PC-9 (cell line): ENCODE measurements around the gene DUS2. TPM values are rescaled to one million over a fixed set of nuclear protein-coding genes. Genes with fewer than 3 reads are reported as not detected.

Experiments used
- BruUV-seq: library from RNA; stranded (reverse); fragments of 400-500 nt; replicated peaks from 2 replicates; lab custom pipeline; 2021; lab: Mats Ljungman, UMichigan
- CTCF ChIA-PET: fragments of 300-600 bp; sonication (Branson Sonifier 250); formaldehyde crosslinking; loops from one replicate; lab custom pipeline; 2022; ENCODE audit warnings: antibody characterized with exemption; lab: Charles Lee
- POLR2A ChIA-PET: fragments of 300-600 bp; sonication (Branson Sonifier 250); formaldehyde crosslinking; loops from one replicate; lab custom pipeline; 2022; ENCODE audit warnings: antibody characterized with exemption; ENCODE audit not compliant: unreplicated experiment; lab: Charles Lee
- DNase-seq, 2 experiments: peaks; one replicate each; pipeline versions ENCODE4 v3.0.0 to v3.0.0-alpha.2; 2015 to 2022; ENCODE audit warnings: mixed read lengths in 1 of 2
- H2AFZ ChIP-seq: fragments of 200-600 bp; sonication (generic); 2 replicates; pipeline ENCODE4 v1.8.1; 2017; ENCODE audit warnings: antibody characterized with exemption
- H3F3A ChIP-seq: fragments of 200-600 bp; sonication (generic); 2 replicates; pipeline ENCODE4 v1.8.1; 2017; ENCODE audit warnings: antibody characterized with exemption, mild to moderate bottlenecking, low read depth; ENCODE audit not compliant: insufficient read depth
- H3K27ac ChIP-seq: fragments of 200-600 bp; sonication (generic); 2 replicates; pipeline ENCODE4 v1.6.1; 2016; ENCODE audit warnings: mixed run types
- H3K27me3 ChIP-seq: fragments of 200-600 bp; sonication (generic); 2 replicates; pipeline ENCODE4 v1.6.1; 2016; ENCODE audit warnings: low read depth, mixed run types; ENCODE audit not compliant: insufficient read depth
- H3K36me3 ChIP-seq: fragments of 200-600 bp; sonication (generic); 2 replicates; pipeline ENCODE4 v1.6.1; 2016; ENCODE audit warnings: low read depth, mixed run types
- H3K4me1 ChIP-seq: fragments of 200-600 bp; sonication (generic); replicated peaks from 2 replicates; pipeline ENCODE4 v1.6.1; 2016; ENCODE audit warnings: mixed run types; ENCODE audit not compliant: insufficient read depth
- H3K4me2 ChIP-seq: fragments of 200-600 bp; sonication (generic); 2 replicates; pipeline ENCODE4 v1.6.1; 2017; ENCODE audit warnings: mixed run types
- H3K4me3 ChIP-seq: fragments of 200-600 bp; sonication (generic); 2 replicates; pipeline ENCODE4 v1.6.1; 2016; ENCODE audit warnings: mixed run types
- H3K79me2 ChIP-seq: fragments of 200-600 bp; sonication (generic); 2 replicates; pipeline ENCODE4 v1.6.1; 2017; ENCODE audit warnings: low read depth, mixed run types
- H3K9me2 ChIP-seq: fragments of 200-600 bp; sonication (generic); 2 replicates; pipeline ENCODE4 v1.8.1; 2017; ENCODE audit warnings: mild to moderate bottlenecking; ENCODE audit not compliant: insufficient read depth
- H3K9me3 ChIP-seq: fragments of 200-600 bp; sonication (generic); 2 replicates; pipeline ENCODE4 v1.8.1; 2016; ENCODE audit warnings: low read depth; ENCODE audit not compliant: insufficient read depth
- H4K20me1 ChIP-seq: fragments of 200-600 bp; sonication (generic); 2 replicates; pipeline ENCODE4 v1.8.1; 2017; ENCODE audit not compliant: insufficient read depth
- CTCF ChIP-seq: fragments of 200-600 bp; sonication (generic); conservative IDR thresholded peaks from 2 replicates; pipeline ENCODE4 v1.6.1; 2017; ENCODE audit warnings: mixed run types, antibody characterized with exemption, mild to moderate bottlenecking, moderate library complexity
- EZH2 ChIP-seq: fragments of 200-600 bp; sonication (generic); IDR thresholded peaks from 2 replicates; pipeline ENCODE4 v1.8.0; 2017; ENCODE audit warnings: antibody characterized with exemption, low read depth
- intact Hi-C: fragments of 100-400 bp; cut with micrococcal nuclease; formaldehyde crosslinking; loops from one replicate; pipeline ENCODE4 v1.10.0; 2022; ENCODE audit not compliant: unreplicated experiment
- total RNA-seq: library from RNA; stranded (reverse); gene quantifications from 2 replicates; pipeline ENCODE4 v1.2.3, GENCODE V29; 2021

The DUS2 gene
- total RNA-seq, 1 experiment from 2014 or later, result 29.7 TPM

- Histone ChIP-seq H3K36me3 (0 out of 2 replicates have a peak, but pooled peaks cover 4% of the 10 kb centered on the region), H3K27ac (no peak overlapping the region), H3K4me1 (no peaks in the 10 kb centered on the region), H3K27me3 (no peaks in the 10 kb centered on the region), H3K9me3 (no peaks in the 10 kb centered on the region), H3F3A (peaks cover 13% of the 10 kb centered on the region; the same call in 1 of the 2 replicates), H4K20me1 (no peaks in the 10 kb centered on the region; the same call in 1 of the 2 replicates), H3K9me2 (no peaks in the 10 kb centered on the region), H3K4me3 (no peak overlapping the region), H3K4me2 (no peak overlapping the region), H2AFZ (no peak overlapping the region), H3K79me2 (no peaks in the 10 kb centered on the region)
- BruUV-seq, result no TSS peak
- CTCF ChIA-PET, result no interaction called here
- TF ChIP-seq EZH2, result no peak
- no peak for TF ChIP-seq CTCF
- no peak for DNase-seq
- POLR2A ChIA-PET, result no interaction called here
- intact Hi-C loops, result no loop called here
Observed at GRCh38 chr16:68066763-68067162, 43.7 kb downstream of the DUS2 start.

GRCh38 chr16:68068926-68069325 is 45.8 kb downstream of the DUS2 start:
- Histone ChIP-seq H3K27me3 (no peaks in the 10 kb centered on the region), H3K79me2 (no peaks in the 10 kb centered on the region), H2AFZ (no peak overlapping the region), H3K4me1 (no peaks in the 10 kb centered on the region), H3K4me3 (no peak overlapping the region), H3K4me2 (no peak overlapping the region), H3K36me3 (0 out of 2 replicates have a peak, but pooled peaks cover 4% of the 10 kb centered on the region), H4K20me1 (no peaks in the 10 kb centered on the region; the same call in 1 of the 2 replicates), H3F3A (peaks cover 11% of the 10 kb centered on the region; the same call in 1 of the 2 replicates), H3K27ac (no peak overlapping the region), H3K9me3 (no peaks in the 10 kb centered on the region), H3K9me2 (no peaks in the 10 kb centered on the region)
- no peak for TF ChIP-seq CTCF
- TF ChIP-seq EZH2, result no peak
- POLR2A ChIA-PET, result no interaction called here
- intact Hi-C loops, result no loop called here
- BruUV-seq, result no TSS peak
- CTCF ChIA-PET, result no interaction called here
- no peak for DNase-seq

GRCh38 chr16:68069511-68070248 is 46.6 kb downstream of the DUS2 start:
- H3K27ac ChIP-seq, result no peak overlapping the region
- ChIA-PET POLR2A (no interaction called here), CTCF (interaction anchor here (0.6 kb wide), 1 partner anchor 27 kb away, joined by 4 read pairs; no protein-coding TSS in a partner anchor)
- DNase-seq, result no peak
- H3K9me2 ChIP-seq, result no peaks in the 10 kb centered on the region
- no peak overlapping the region for H2AFZ ChIP-seq
- peaks cover 4% of the 10 kb centered on the region; the same call in 1 of the 2 replicates for H3F3A ChIP-seq
- BruUV-seq, result no TSS peak
- no peaks in the 10 kb centered on the region for H3K79me2 ChIP-seq
- intact Hi-C loops, result no loop called here
- no peak overlapping the region for H3K4me3 ChIP-seq
- H3K27me3 ChIP-seq, result no peaks in the 10 kb centered on the region
- H4K20me1 ChIP-seq, result no peaks in the 10 kb centered on the region; the same call in 1 of the 2 replicates
- H3K4me2 ChIP-seq, result no peak overlapping the region
- TF ChIP-seq CTCF, result no peak
- no peak for TF ChIP-seq EZH2
- H3K4me1 ChIP-seq, result no peaks in the 10 kb centered on the region
- no peaks in the 10 kb centered on the region for H3K9me3 ChIP-seq
- H3K36me3 ChIP-seq, result 0 out of 2 replicates have a peak, but pooled peaks cover 4% of the 10 kb centered on the region
